Ovary (tissue), 3 donors: ENCODE data around the gene PHF2.

Source experiments
- POLR2A ChIP-seq: fragments of 450-650 bp; IDR thresholded peaks from one replicate; pipeline ENCODE4 v1.6.1; 2017; ENCODE audit warnings: antibody characterized with exemption, mild to moderate bottlenecking, moderate library complexity
- TF ChIP-seq, protein P1 (sequence below), 3 donors: fragments of 450-650 bp in 2 of 3; fragments of 200-600 bp in 1 of 3; IDR thresholded peaks; one replicate each; pipeline versions ENCODE4 v1.5.1 to v1.8.0; 2016 to 2022; ENCODE audit warnings: antibody characterized with exemption in 3 of 3, mild to moderate bottlenecking in 1 of 3
- donor health status: DM: no; HTN: no; CAD: no.

GRCh38 chr9:93599571-93600403 lies 23.4 kb downstream of the PHF2 start:
- TF ChIP-seq, protein P1, sequence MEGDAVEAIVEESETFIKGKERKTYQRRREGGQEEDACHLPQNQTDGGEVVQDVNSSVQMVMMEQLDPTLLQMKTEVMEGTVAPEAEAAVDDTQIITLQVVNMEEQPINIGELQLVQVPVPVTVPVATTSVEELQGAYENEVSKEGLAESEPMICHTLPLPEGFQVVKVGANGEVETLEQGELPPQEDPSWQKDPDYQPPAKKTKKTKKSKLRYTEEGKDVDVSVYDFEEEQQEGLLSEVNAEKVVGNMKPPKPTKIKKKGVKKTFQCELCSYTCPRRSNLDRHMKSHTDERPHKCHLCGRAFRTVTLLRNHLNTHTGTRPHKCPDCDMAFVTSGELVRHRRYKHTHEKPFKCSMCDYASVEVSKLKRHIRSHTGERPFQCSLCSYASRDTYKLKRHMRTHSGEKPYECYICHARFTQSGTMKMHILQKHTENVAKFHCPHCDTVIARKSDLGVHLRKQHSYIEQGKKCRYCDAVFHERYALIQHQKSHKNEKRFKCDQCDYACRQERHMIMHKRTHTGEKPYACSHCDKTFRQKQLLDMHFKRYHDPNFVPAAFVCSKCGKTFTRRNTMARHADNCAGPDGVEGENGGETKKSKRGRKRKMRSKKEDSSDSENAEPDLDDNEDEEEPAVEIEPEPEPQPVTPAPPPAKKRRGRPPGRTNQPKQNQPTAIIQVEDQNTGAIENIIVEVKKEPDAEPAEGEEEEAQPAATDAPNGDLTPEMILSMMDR (IDR thresholded peaks at IDR 0.05), result no peak
- no peak for TF ChIP-seq POLR2A
